ENCODE results near the gene MXRA7. TPM values are rescaled to one million over a fixed set of nuclear protein-coding genes. Genes with fewer than 3 reads are reported as not detected.

The MXRA7 gene
- total and polyA plus RNA-seq, 2 of the 4 experiments (the other 2 are of a cell fraction), result 168 to 231 TPM

DNA sequence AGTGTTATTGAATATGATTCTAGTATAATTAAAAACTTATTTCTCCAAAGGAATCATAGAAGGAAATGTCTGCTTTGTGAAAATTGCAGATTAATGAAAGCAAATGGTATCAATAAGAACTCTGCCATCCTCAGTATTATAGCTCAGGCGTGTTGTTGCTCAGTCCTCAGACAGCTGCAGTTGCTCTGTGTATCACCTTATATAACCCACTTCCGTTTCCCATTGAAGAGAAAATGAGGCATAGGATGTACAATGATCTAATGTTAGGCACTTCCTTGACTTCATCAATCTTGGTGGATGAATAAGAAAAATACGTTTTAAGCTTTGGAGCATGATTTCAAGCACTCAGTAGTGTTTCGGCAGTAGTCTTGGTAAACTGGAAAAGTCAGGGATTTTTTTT is 41.2 kb upstream of the MXRA7 start:
- ChIA-PET CTCF (no interaction called here), POLR2A (ENCODE audit: unreplicated experiment) (no interaction called here)
- Histone ChIP-seq H3K56ac (ENCODE audit: extremely low read depth, insufficient read depth, low read length) (no peak overlapping the region), H3K9me3 (ENCODE audit: control insufficient read depth, insufficient read depth, low read length) (no peaks in the 10 kb centered on the region), H3K9me1 (ENCODE audit: insufficient read depth, low read length) (peaks cover 2% of the 10 kb centered on the region; the same call in 1 of the 2 replicates), H3K79me1 (ENCODE audit: low read depth in 1 of 2, low read length in 2 of 2) (0 out of 4 replicates have a peak, but pooled peaks cover 0 to 3% of the 10 kb centered on the region in 2 experiments), H2BK120ac (ENCODE audit: low read depth, low read length) (no peak overlapping the region), H4K5ac (ENCODE audit: low read depth, low read length) (no peak overlapping the region), H3K27me3 (ENCODE audit: control insufficient read depth, insufficient read depth, low read length) (no peaks in the 10 kb centered on the region), H2BK5ac (ENCODE audit: low read depth, low read length, poor library complexity, severe bottlenecking) (no peak overlapping the region), H4K20me1 (ENCODE audit: insufficient read depth, low read length) (no peaks in the 10 kb centered on the region), H3K4me1 (ENCODE audit: control insufficient read depth, insufficient read depth, low read length) (no peaks in the 10 kb centered on the region), H4K8ac (ENCODE audit: low read depth in 2 of 2, low read length in 2 of 2) (no peak overlapping the region), H3K27ac (ENCODE audit: insufficient read depth, low read length) (no peak overlapping the region), H3K36me3 (ENCODE audit: control insufficient read depth, insufficient read depth, low read length) (peaks cover 17% of the 10 kb centered on the region), H3K23ac (ENCODE audit: low read depth, low read length) (no peak overlapping the region), H3K4me3 (ENCODE audit: insufficient read depth, low read depth, low read length) (no peak overlapping the region), H2AK5ac (ENCODE audit: low read depth, low read length) (no peak overlapping the region), H3K4ac (ENCODE audit: low read depth, low read length) (no peak overlapping the region), H2AFZ (replicated peaks; ENCODE audit: low read length, poor library complexity) (no peak overlapping the region), H4K91ac (ENCODE audit: insufficient read depth, low read depth, low read length) (no peak overlapping the region), H3K14ac (replicated peaks; ENCODE audit: low read depth, low read length) (no peak overlapping the region), H3K9ac (ENCODE audit: low read depth, low read length) (no peak overlapping the region), H2AK9ac (replicated peaks; ENCODE audit: low read depth, low read length, poor library complexity) (no peak overlapping the region), H3K18ac (ENCODE audit: low read depth, low read length) (no peak overlapping the region), H2BK20ac (ENCODE audit: low read depth, low read length) (no peak overlapping the region), H2BK15ac (ENCODE audit: low read depth, low read length) (no peak overlapping the region), H3K4me2 (ENCODE audit: low read depth, low read length) (no peak overlapping the region)
- in situ Hi-C loops (cut with MboI; ENCODE audit: low sequenced_read_pairs), result no loop called here
- ATAC-seq (ENCODE audit: low read depth) (no peak), DNase-seq (peak; percentile 31)
- 67% methylated on average over 1 of the region's 4 CpGs; no CpG with 5 or more reads in 1 of the 2 experiments for WGBS, 2 experiments (ENCODE audit: extremely low coverage in 2 of 2, insufficient read length in 1 of 2)
- BruUV-seq (replicated peaks), result no TSS peak
- intact Hi-C loops (cut with micrococcal nuclease), result no loop called here
- dilution Hi-C loops (cut with HindIII; ENCODE audit: low sequenced_read_pairs, unreplicated experiment), result no loop called here
- TF ChIP-seq, protein P1, sequence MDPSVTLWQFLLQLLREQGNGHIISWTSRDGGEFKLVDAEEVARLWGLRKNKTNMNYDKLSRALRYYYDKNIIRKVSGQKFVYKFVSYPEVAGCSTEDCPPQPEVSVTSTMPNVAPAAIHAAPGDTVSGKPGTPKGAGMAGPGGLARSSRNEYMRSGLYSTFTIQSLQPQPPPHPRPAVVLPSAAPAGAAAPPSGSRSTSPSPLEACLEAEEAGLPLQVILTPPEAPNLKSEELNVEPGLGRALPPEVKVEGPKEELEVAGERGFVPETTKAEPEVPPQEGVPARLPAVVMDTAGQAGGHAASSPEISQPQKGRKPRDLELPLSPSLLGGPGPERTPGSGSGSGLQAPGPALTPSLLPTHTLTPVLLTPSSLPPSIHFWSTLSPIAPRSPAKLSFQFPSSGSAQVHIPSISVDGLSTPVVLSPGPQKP (IDR thresholded peaks at IDR 0.05; ENCODE audit: borderline replicate concordance, low read depth, low read length), result no peak
- TF ChIP-seq RAD21 (IDR thresholded peaks at IDR 0.05; ENCODE audit: low read length) (no peak), BHLHE40 (IDR thresholded peaks at IDR 0.05; ENCODE audit: low read depth, low read length) (no peak), MXI1 (IDR thresholded peaks at IDR 0.05; ENCODE audit: borderline replicate concordance, low read depth, low read length) (no peak), CEBPB (IDR thresholded peaks at IDR 0.05; ENCODE audit: low read depth, low read length) (no peak), FOS (IDR thresholded peaks at IDR 0.05; ENCODE audit: low read depth, low read length) (no peak), RFX5 (IDR thresholded peaks at IDR 0.05; ENCODE audit: low read depth, low read length) (no peak), POLR2A (IDR thresholded peaks at IDR 0.05; ENCODE audit: low read depth, low read length) (no peak), RCOR1 (IDR thresholded peaks at IDR 0.05; ENCODE audit: insufficient replicate concordance, low read length) (no peak), MAFK (IDR thresholded peaks at IDR 0.05; ENCODE audit: low read depth, low read length) (no peak), MAZ (IDR thresholded peaks at IDR 0.05; ENCODE audit: borderline replicate concordance, low read depth, low read length) (no peak)
- TF ChIP-seq, protein P2, sequence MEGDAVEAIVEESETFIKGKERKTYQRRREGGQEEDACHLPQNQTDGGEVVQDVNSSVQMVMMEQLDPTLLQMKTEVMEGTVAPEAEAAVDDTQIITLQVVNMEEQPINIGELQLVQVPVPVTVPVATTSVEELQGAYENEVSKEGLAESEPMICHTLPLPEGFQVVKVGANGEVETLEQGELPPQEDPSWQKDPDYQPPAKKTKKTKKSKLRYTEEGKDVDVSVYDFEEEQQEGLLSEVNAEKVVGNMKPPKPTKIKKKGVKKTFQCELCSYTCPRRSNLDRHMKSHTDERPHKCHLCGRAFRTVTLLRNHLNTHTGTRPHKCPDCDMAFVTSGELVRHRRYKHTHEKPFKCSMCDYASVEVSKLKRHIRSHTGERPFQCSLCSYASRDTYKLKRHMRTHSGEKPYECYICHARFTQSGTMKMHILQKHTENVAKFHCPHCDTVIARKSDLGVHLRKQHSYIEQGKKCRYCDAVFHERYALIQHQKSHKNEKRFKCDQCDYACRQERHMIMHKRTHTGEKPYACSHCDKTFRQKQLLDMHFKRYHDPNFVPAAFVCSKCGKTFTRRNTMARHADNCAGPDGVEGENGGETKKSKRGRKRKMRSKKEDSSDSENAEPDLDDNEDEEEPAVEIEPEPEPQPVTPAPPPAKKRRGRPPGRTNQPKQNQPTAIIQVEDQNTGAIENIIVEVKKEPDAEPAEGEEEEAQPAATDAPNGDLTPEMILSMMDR (conservative IDR thresholded peaks at IDR 0.05; ENCODE audit: low read depth, low read length), result no peak

Data from IMR-90 (cell line).